ENCODE results near the gene KCNN3.

The KCNN3 gene

DNA sequence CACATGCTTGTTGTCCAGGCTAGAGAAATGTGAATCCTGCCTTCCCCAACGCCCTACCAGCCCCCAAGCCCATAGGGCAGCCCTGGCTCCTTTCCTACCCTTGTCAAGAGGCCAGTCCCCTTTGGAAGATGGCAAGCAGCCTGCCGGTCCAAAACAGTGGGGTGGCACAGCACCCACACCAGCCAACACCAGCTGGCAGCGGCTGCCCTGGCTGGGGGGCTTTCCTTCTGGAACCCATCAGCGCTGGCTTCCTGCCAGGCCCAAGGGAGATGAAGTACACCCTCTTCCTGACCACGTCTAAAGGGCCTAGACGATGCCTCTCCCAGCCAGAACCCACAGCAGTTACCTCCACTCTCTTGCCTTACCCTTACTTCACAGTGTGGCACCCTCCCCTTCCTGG is 24.2 kb downstream of the KCNN3 start:
- H3K79me2 ChIP-seq = no peaks in the 10 kb centered on the region
- no peak overlapping the region for H3K9ac ChIP-seq
- H3K27ac ChIP-seq = no peak overlapping the region
- no peak overlapping the region for H3K4me2 ChIP-seq (ENCODE audit: low read length)
- no peaks in the 10 kb centered on the region for H3K27me3 ChIP-seq (ENCODE audit: control insufficient read depth, insufficient read depth, low read length)
- H3K36me3 ChIP-seq (ENCODE audit: control insufficient read depth, insufficient read depth, low read length) = no peaks in the 10 kb centered on the region
- no peak for TF ChIP-seq CTCF (IDR thresholded peaks at IDR 0.05)
- H3K4me1 ChIP-seq = no peaks in the 10 kb centered on the region
- no peaks in the 10 kb centered on the region for H3K9me3 ChIP-seq (ENCODE audit: control insufficient read depth, low read length)
- no peak overlapping the region for H2AFZ ChIP-seq
- no peak overlapping the region for H3K4me3 ChIP-seq (ENCODE audit: low read depth, low read length)

DNA sequence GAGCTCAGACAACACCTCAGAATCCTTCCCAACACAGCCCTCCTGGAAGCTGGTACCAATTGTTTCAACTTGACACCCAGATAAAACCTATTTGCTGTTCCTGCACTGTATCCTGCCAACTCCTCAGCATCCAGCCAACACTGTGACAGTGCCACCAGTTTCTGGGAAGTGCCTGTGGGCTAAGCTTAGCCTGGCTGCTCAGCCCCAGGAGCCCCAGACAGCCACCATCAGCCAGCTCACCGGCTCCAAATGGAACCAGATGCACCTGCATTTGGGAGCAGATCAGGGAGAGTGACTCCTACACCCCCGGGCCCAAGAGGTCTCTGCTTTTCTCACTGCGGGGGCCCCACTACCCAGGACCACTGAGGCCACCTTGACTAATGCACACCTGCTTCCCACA is 24.9 kb downstream of the KCNN3 start:
- no peak overlapping the region for H3K9ac ChIP-seq

DNA sequence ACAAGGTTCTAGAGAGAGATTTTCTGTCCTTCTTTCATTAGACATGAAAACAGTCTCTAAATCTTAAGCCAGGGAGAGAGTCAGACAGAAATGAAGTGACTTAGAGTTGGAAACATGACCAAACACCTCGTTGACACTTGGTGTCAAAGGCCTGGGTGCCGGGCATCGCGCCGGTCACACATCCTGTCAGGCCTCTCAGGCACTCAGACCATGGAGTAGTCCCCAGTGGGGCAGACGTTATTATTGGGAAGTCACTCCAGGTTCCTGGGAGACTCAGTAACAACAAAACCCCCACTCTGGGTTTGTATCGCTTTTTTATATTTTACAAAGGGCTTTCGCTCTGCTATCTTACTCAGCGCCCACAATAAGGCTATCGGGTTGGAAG is 25.8 kb downstream of the KCNN3 start:
- Histone ChIP-seq H2AFZ (no peak overlapping the region), H3K27me3 (ENCODE audit: control insufficient read depth, insufficient read depth, low read length) (no peaks in the 10 kb centered on the region), H3K9ac (no peak overlapping the region), H3K4me1 (no peaks in the 10 kb centered on the region), H3K36me3 (ENCODE audit: control insufficient read depth, insufficient read depth, low read length) (no peaks in the 10 kb centered on the region), H3K4me2 (ENCODE audit: low read length) (no peak overlapping the region), H3K9me3 (ENCODE audit: control insufficient read depth, low read length) (no peaks in the 10 kb centered on the region), H3K4me3 (ENCODE audit: low read depth, low read length) (no peak overlapping the region), H3K27ac (no peak overlapping the region), H3K79me2 (no peaks in the 10 kb centered on the region)
- no peak for TF ChIP-seq CTCF (IDR thresholded peaks at IDR 0.05)

More for the DNA sequence above, 24.9 kb downstream of the KCNN3 start:
- TF ChIP-seq CTCF (IDR thresholded peaks at IDR 0.05) = no peak
- no peak overlapping the region for H2AFZ ChIP-seq
- H3K4me2 ChIP-seq (ENCODE audit: low read length) = no peak overlapping the region
- H3K79me2 ChIP-seq = no peaks in the 10 kb centered on the region
- H3K9me3 ChIP-seq (ENCODE audit: control insufficient read depth, low read length) = no peaks in the 10 kb centered on the region
- H3K4me3 ChIP-seq (ENCODE audit: low read depth, low read length) = no peak overlapping the region
- no peak overlapping the region for H3K27ac ChIP-seq
- H3K27me3 ChIP-seq (ENCODE audit: control insufficient read depth, insufficient read depth, low read length) = no peaks in the 10 kb centered on the region
- H3K36me3 ChIP-seq (ENCODE audit: control insufficient read depth, insufficient read depth, low read length) = no peaks in the 10 kb centered on the region
- H3K4me1 ChIP-seq = no peaks in the 10 kb centered on the region

DNA sequence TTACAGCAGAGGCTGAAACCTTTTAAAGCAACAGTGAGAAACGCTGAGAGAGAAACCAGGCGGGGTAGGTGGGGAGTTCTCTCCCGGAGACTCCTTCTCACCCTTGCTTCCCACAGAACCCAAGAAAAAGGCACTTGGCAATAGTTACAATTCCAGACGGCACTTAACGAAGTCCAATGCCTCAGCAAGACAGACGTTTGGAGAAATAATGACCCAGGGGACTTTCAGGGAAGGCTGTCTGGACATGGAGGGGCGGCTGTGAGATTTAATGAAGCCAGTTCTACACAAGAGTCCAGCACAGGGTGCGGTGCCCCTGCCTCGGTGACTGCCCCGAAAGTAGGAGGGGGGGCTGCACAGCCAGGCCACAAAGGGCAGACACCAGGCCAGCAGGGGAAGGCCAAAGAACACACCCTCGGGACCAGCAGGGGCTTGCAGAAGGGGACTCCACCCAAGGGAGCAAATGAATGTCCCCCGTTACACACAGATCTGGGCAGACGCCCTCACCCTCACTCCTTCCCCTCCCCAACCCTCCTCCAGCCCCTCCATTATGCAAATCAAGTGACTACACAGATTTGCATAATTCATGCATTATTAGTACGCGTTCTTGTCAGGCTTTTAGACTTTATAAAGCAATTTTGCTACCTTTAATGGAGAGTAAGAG is 26.3 kb downstream of the KCNN3 start:
- H3K36me3 ChIP-seq (ENCODE audit: control insufficient read depth, insufficient read depth, low read length) = no peaks in the 10 kb centered on the region
- no peaks in the 10 kb centered on the region for H3K79me2 ChIP-seq
- no peak overlapping the region for H3K9ac ChIP-seq
- no peaks in the 10 kb centered on the region for H3K4me1 ChIP-seq
- H3K27ac ChIP-seq = no peak overlapping the region
- no peak for TF ChIP-seq CTCF (IDR thresholded peaks at IDR 0.05)
- H2AFZ ChIP-seq = no peak overlapping the region
- H3K9me3 ChIP-seq (ENCODE audit: control insufficient read depth, low read length) = no peaks in the 10 kb centered on the region
- H3K4me3 ChIP-seq (ENCODE audit: low read depth, low read length) = no peak overlapping the region
- H3K4me2 ChIP-seq (ENCODE audit: low read length) = no peak overlapping the region
- H3K27me3 ChIP-seq (ENCODE audit: control insufficient read depth, insufficient read depth, low read length) = no peaks in the 10 kb centered on the region

GRCh38 chr1:154842635-154843034 is 27.4 kb downstream of the KCNN3 start:
- H3K4me2 ChIP-seq (ENCODE audit: low read length) = no peak overlapping the region
- H3K79me2 ChIP-seq = no peaks in the 10 kb centered on the region
- no peak overlapping the region for H2AFZ ChIP-seq
- H3K9me3 ChIP-seq (ENCODE audit: control insufficient read depth, low read length) = no peaks in the 10 kb centered on the region
- no peaks in the 10 kb centered on the region for H3K4me1 ChIP-seq
- no peak overlapping the region for H3K4me3 ChIP-seq (ENCODE audit: low read depth, low read length)
- no peak overlapping the region for H3K27ac ChIP-seq
- no peaks in the 10 kb centered on the region for H3K27me3 ChIP-seq (ENCODE audit: control insufficient read depth, insufficient read depth, low read length)
- H3K36me3 ChIP-seq (ENCODE audit: control insufficient read depth, insufficient read depth, low read length) = no peaks in the 10 kb centered on the region
- no peak overlapping the region for H3K9ac ChIP-seq
- TF ChIP-seq CTCF (IDR thresholded peaks at IDR 0.05) = no peak
